ENCODE measurements around the gene NOX1.

NOX1 gene

GRCh38 chrX:100874325-100874724 is at the start of gene NOX1:
Gene NOX1 (minus strand): TSS chrX:100874359. CDS start chrX:100874139, 220 bp downstream.
- in situ Hi-C loops (cut with HindIII; ENCODE audit: low sequenced_read_pairs): no loop called here

- in situ Hi-C loops (cut with HindIII; ENCODE audit: low sequenced_read_pairs): no loop called here
Observed at GRCh38 chrX:100915562-100915961, 41.4 kb upstream of the NOX1 start.

- in situ Hi-C loops (cut with HindIII; ENCODE audit: low sequenced_read_pairs): no loop called here
Observed at GRCh38 chrX:100913111-100913510, 39.0 kb upstream of the NOX1 start.

- in situ Hi-C loops (cut with HindIII; ENCODE audit: low sequenced_read_pairs): no loop called here
Observed at GRCh38 chrX:100911731-100912130, 37.6 kb upstream of the NOX1 start.

- in situ Hi-C loops (cut with HindIII; ENCODE audit: low sequenced_read_pairs): no loop called here
Observed at GRCh38 chrX:100905620-100906019, 31.5 kb upstream of the NOX1 start.

- in situ Hi-C loops (cut with HindIII; ENCODE audit: low sequenced_read_pairs): no loop called here
Observed at GRCh38 chrX:100904433-100904832, 30.3 kb upstream of the NOX1 start.

GRCh38 chrX:100895365-100896075 is 21.4 kb upstream of the NOX1 start:
- in situ Hi-C loops (cut with HindIII; ENCODE audit: low sequenced_read_pairs): no loop called here

GRCh38 chrX:100883654-100884053 is 9.5 kb upstream of the NOX1 start:
- in situ Hi-C loops (cut with HindIII; ENCODE audit: low sequenced_read_pairs): no loop called here

- in situ Hi-C loops (cut with HindIII; ENCODE audit: low sequenced_read_pairs): no loop called here
Observed at GRCh38 chrX:100880368-100880767, 6.2 kb upstream of the NOX1 start.

- in situ Hi-C loops (cut with HindIII; ENCODE audit: low sequenced_read_pairs): no loop called here
Observed at GRCh38 chrX:100871594-100872560, 2.3 kb downstream of the NOX1 start.

GRCh38 chrX:100870527-100870926 is 3.6 kb downstream of the NOX1 start:
- in situ Hi-C loops (cut with HindIII; ENCODE audit: low sequenced_read_pairs): no loop called here

GRCh38 chrX:100868273-100868672 is 5.9 kb downstream of the NOX1 start:
- in situ Hi-C loops (cut with HindIII; ENCODE audit: low sequenced_read_pairs): no loop called here

GRCh38 chrX:100864657-100865391 is 9.3 kb downstream of the NOX1 start:
- in situ Hi-C loops (cut with HindIII; ENCODE audit: low sequenced_read_pairs): no loop called here

- in situ Hi-C loops (cut with HindIII; ENCODE audit: low sequenced_read_pairs): no loop called here
Observed at GRCh38 chrX:100863326-100863864, 10.8 kb downstream of the NOX1 start.

- in situ Hi-C loops (cut with HindIII; ENCODE audit: low sequenced_read_pairs): no loop called here
Observed at GRCh38 chrX:100852810-100853209, 21.3 kb downstream of the NOX1 start.

- in situ Hi-C loops (cut with HindIII; ENCODE audit: low sequenced_read_pairs): no loop called here
Observed at GRCh38 chrX:100850317-100850716, 23.8 kb downstream of the NOX1 start.

GRCh38 chrX:100831219-100831946 is 42.8 kb downstream of the NOX1 start:
- in situ Hi-C loops (cut with HindIII; ENCODE audit: low sequenced_read_pairs): no loop called here

- in situ Hi-C loops (cut with HindIII; ENCODE audit: low sequenced_read_pairs): no loop called here
Observed at GRCh38 chrX:100830547-100830946, 43.6 kb downstream of the NOX1 start.

GRCh38 chrX:100830143-100830542 is 44.0 kb downstream of the NOX1 start:
- in situ Hi-C loops (cut with HindIII; ENCODE audit: low sequenced_read_pairs): no loop called here

GRCh38 chrX:100829730-100830129 is 44.4 kb downstream of the NOX1 start:
- in situ Hi-C loops (cut with HindIII; ENCODE audit: low sequenced_read_pairs): no loop called here
